Middle frontal gyrus (tissue), 1 donor: Measurements from ENCODE around the gene PROSER3.
A peak's percentile ranks its signal among the peaks of the same experiment; 100 is the strongest.

ENCODE experiments used
- DNase-seq: peaks from one replicate; pipeline ENCODE4 v3.0.0-alpha.2; 2015; ENCODE audit warnings: low spot score; ENCODE audit errors: extremely low spot score

PROSER3 gene

GRCh38 chr19:35738021-35738886, 19.7 kb upstream of the PROSER3 start:
- no peak for DNase-seq

DNA sequence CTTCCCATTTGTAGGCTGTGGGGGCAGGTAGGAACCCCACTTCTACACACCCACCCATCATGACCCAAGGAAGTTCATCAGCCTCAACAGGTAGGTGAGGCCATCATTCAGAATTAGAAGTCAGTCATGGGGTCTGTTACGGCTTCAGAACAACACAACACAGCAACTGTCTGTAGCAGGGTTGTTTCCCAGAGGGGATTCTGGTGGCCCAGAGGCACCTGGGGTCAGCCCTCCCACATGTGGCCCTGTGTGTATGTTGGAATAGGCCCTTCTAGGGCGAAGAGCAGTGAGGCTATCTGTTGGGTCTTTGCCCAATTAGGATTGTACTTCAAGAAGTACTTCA, 19.1 kb upstream of the PROSER3 start:
- DNase-seq = no peak

DNA sequence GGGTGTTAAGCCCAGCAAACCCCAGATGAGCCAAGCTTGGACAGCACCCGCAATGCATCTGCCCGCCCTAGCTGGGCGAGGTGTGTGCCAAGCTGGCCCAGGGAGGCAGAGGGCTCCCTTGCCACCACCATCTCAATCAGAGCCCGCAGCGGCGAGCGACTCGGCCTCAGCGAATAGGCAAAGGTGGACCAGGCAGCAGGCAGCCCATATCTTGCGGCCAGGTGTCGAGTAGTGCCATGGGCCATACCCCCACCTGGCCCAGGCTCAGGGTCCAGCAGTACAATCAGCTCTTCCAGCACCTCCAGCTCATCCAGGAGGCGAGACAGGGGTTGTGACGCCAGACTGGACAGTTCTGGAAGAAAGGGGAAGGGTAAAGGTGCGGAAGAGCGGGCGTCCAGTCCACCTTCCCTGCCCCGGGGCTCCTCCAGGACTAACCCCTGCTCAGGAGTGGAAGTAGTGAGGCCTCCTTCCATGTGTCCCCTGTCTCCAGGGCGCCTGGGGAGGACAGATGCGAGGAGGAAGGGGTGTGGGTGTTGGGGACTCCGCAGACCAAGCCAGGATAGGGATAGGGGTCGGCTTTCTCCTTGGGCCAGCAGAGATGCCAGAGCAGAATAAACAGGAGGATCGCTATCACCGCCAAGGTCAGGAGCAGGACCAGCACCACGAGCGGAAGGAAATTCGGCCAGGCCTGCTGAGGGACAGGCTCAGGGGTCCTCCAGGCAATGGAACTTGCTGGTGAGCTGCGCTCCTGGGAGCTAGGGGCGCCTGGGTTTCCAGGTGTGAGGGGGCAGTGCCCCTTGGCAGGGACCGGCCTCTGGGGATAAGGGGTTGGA, 18.5 kb upstream of the PROSER3 start:
- no peak for DNase-seq

DNA sequence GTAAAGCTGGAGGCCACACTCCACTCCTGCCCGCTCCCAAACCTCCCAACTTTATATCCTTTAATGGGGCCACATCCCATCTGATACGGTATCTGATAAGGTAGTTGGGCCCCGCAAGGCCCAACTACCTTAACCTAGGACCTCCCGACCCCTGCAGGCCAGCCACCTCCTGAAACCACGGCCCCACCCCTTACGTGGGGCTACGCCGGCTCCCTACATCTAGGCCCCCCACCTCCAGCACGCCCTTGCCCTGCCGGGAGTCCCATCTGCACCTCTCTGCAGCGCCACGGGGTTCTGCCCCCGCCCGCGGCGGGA, 17.9 kb upstream of the PROSER3 start:
- no peak for DNase-seq

- peak; percentile 93 for DNase-seq
Measured at GRCh38 chr19:35740423-35741202, 17.4 kb upstream of the PROSER3 start.

DNA sequence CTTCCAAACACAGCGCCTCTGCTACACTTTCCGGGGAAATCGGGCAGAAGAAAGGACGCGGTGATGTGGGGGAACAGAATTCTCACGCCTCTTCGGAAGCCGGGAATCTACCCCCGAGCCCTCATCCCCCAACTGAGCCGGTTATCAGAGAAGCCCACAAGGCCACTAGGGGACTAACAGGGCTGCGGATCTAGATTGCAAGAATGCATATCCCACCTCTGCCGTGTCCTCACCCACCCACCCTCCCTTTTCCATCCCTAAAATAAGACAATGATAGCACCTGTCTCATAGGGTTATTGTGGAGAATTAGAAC, 16.8 kb upstream of the PROSER3 start:
- no peak for DNase-seq

- DNase-seq = no peak
Measured at GRCh38 chr19:35742121-35742724, 15.8 kb upstream of the PROSER3 start, which contains the start of gene IGFLR1. Gene IGFLR1 (minus strand): TSS chr19:35742452. CDS start chr19:35741180, 1,272 bp downstream.

- no peak for DNase-seq
Measured at GRCh38 chr19:35743640-35744429, 14.1 kb upstream of the PROSER3 start.

DNA sequence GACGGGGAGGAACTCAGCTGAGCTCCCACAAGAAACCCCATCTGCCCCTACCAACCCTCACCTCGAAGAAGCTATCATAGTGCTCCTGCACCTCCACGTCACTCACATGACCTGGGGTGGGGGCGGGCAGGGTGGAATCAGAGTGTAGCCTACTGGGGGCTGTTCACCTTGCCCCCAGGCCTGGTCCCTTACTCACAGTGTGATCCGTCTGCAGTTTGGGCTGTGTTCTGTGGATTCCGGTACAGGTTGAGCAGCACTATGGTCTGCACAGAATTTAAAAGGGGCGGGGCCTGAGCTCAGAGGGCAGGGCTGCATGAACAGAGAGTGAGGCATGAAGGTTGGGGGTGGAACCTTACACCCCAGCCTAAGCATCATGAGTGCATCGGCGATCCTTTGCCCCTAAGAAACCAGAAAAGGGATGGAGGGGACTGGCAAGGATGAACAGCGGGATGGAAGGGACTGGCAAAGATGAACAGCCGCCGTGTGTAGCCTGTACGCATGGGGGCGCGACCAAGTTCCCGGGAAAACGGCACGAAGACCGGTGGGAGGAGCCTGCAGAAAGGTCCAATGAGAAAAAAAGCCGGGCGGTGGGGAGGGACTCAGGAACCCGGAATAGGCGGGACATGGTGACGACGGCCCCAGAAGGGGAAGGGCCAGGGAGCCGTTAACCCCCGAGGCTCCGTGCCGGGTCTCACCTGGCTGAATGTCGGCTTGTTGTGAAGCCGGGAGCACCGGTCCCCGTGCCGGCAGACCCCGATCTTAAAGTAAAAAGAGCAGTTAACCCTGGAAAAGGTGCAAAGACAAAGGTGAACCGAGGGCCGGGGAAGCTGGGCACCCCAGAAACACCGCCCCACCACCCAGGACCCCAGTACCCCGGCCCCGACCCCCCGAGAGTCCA, 13.3 kb upstream of the PROSER3 start:
- peak; percentile 90 for DNase-seq

DNA sequence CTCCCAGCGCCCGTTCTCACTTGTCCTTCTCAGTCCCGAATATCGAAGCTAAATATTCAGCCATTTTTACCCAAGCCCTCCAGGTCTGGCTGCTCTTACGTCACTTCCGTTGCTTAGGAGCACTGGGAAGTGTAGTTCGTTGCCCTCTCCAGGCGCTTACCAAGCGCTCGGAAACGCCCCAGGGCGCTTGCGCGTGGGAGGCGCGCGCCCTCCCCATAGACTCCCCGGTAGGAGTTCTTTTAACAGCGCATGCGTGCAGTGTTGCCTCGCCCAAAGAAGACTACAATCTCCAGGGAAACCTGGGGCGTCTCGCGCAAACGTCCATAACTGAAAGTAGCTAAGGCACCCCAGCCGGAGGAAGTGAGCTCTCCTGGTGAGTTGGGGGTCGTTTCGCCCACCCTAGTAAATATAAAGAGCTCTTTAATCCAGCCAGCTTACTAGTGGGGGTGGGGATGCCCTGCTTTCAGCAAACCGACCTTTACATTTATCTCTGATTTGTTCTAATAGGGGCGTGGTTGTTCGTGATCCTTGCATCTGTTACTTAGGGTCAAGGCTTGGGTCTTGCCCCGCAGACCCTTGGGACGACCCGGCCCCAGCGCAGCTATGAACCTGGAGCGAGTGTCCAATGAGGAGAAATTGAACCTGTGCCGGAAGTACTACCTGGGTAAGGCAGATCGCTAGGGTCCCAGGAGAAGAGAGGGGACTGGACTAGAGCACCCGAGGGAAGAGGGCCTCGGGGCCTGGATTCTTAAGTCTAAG, 12.5 kb upstream of the PROSER3 start, which contains the start of the genes PSENEN and U2AF1L4:
PSENEN (plus strand) TSS at position 324 of the 759 bp plus-strand sequence; CDS start at position 604, 280 bp downstream.
U2AF1L4 (minus strand) TSS at position 91 of the 759 bp plus-strand sequence; CDS start at position 64, 27 bp downstream.
- peak; percentile 99 for DNase-seq

DNA sequence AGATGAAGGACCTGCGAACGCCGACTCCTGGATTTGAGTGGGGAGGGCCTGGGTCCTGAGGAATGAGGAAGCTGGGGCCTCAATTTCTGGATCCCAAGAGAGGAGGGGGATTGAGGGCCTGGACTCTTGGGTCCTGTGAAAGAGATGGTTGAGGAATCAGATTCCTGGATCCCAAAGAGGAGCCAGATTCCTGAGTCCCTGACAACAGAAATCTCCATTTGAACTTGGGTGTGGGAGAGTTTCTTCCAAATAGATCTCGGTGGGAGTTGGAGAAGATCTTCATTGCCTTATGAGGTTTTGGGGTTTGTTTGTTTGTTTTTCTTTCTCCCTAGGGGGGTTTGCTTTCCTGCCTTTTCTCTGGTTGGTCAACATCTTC, 11.9 kb upstream of the PROSER3 start:
- DNase-seq = no peak

- DNase-seq = no peak
Measured at GRCh38 chr19:35746531-35746930, 11.4 kb upstream of the PROSER3 start.

GRCh38 chr19:35748106-35749020, 9.6 kb upstream of the PROSER3 start, which contains the start of gene LIN37:
Gene LIN37 (plus strand): TSS chr19:35748576. CDS start chr19:35748725, 149 bp downstream.
- DNase-seq = peak; percentile 100

- no peak for DNase-seq
Measured at GRCh38 chr19:35750167-35750566, 7.8 kb upstream of the PROSER3 start.

DNA sequence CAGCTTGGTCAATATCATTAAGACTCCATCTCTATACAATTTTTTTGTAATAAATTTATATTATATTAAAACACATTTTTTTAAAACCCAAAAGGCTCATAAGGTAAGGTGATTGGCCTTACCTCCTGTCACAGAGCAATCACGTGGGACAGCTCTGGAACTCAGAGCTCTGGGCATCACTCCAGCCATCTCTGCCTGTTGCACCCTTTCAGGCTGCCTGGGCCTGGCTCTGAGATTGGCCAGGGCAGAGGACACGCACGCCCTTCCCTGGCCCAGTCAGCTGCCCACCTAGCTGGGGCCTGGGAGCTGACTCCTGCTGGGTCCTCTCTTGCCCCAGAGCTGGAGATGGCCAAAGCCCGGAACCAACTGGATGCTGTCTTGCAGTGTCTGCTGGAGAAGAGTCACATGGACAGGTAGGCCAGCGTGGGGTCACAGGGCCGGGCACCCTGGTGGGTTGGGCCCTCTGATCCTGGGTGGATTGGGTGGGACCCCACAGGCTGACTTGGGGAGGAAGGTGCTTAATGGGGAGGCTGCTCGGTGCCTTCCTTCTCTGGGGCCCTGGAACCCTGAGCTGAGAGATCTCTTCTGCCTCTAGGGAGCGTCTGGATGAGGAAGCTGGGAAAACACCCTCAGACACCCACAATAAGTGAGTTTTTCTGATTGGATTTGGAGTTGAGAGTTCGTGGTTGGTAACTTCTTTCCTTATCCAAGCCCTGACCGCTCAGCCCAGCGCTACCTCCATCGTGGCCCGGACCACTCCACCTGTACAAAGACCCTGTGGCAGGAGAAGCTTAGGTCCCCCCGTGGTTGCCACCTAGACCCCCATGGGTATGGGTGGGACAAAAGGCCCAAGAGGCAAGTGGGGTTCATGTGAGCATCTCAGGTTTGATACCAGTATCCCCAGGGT, 5.9 kb upstream of the PROSER3 start:
- DNase-seq = no peak

DNA sequence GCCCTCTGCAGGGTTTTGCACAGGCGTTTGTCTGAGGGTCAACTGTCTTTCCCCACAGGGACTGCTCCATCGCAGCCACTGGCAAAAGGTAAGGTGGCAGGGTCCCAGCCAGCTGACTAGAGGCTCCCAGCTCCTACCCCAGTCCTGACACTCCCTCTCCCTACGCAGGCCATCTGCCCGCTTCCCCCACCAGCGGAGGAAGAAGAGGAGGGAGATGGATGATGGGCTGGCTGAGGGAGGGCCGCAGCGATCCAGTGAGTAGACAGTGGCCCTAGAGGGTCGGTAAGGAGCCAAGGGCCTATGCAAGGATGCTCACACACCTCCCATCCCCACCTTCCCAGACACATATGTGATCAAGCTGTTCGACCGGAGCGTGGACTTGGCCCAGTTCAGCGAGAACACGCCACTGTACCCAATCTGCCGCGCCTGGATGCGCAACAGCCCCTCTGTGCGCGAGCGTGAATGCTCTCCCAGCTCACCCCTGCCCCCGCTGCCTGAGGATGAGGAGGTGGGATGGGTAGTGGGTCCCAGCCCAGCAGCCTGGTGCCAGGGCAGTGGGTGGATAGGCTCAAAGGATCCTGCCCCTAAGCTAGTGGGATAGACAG, 5.1 kb upstream of the PROSER3 start:
- DNase-seq = no peak
